Stimulated activated CD8-positive, alpha-beta memory T cell treated with anti-CD3 and anti-CD28 coated beads, Interleukin-4, amount 100 ng/mL, for 4 hours (primary cell): ENCODE measurements around the gene LRIG2.
"Not testable (repeated sequence)": the region's sequence is repeated elsewhere in the genome, so short reads cannot be mapped to it uniquely, and the experiment has no call there.

ENCODE experiments used
- DNase-seq, 2 donors: peaks; one replicate each; pipeline ENCODE4 v3.0.0-alpha.2; 2020; ENCODE audit warnings: low read depth in 2 of 2, low spot score in 1 of 2

The LRIG2 gene

DNA sequence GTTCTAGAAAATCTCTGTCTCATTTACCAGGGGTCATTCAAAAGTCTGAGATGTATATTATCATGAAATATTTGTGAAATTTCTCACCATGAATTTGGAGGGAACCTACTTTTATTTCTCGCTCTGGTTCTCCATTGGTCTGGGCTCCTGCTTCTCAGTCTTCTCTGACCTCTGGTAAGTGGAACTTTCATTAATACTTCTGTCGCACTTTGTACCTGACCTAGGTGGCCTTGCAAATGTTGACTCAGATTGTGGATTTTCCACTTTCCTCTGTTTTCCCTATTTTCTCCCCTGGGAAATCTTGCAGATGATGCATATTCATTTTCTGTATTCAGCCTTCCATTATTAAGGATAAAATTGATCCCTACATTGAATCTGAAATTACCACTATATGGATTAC, 53.2 kb downstream of the LRIG2 start:
- DNase-seq = no peak

DNA sequence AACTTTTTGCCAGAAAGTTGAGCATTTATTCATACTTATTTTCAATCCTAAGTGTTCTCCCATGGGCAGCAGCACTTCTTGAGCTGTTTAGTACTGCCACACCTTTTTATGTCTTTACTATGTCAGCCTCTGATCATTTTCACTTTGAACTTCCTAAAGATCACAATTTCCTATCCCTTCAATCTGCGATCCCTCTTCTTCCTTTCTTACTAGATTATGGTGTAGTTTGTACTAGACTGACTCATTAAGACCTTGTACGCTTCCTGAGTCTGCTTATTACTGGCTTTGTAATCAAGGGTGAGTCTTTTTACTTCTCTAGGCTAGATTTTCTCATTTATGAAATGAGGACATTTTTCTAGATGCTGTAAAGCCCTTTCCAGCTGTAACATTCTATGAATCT, 55.1 kb downstream of the LRIG2 start:
- no peak for DNase-seq

DNA sequence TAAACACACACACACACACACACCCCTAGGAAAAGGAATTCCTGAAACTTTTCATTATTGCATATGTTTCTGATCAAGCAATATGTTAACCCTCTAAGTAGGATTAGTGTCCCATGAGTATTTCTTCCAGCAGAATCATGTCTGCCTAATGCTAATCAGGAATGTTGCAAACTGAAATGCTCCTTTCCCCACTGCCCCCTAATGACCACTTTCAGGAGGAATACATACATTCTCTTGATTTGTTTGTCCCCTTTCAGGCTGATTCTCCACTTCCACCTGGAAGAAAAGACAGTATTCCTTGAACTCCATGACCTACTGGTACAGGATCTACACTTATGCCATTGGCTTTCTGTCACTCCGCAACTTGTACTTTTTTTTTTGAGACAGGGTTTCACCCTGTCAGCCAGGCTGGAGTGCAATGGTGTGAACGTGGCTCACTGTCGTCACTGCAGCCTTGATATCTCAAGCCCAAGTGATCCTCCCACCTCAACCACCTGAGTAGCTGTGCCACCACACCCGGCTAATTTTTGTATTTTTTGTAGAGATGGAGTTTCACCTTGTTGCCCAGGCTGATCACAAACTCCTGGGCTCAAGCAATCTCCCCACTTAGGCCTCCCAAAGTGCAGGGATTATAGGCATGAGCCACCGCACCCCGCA, 56.7 kb downstream of the LRIG2 start:
- no peak for DNase-seq

DNA sequence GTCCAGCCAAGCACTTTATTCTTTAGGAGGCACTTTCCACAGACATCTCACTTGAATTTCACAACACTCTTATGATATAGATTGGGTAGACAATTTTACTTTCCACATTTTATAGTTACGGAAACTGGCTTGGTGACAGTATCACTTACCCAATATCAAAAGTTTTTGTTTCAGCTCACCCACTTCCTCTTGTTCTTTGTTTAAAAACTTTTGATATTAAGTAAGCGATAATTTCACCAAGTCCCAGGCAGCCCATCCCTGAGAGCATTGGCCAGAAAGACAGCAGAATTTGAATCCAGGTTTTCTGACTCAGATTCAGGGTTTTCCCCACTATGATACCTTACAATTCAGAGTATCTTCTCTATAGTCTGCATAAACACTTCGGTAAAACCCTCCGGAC, 60.0 kb downstream of the LRIG2 start:
- DNase-seq = no peak

DNA sequence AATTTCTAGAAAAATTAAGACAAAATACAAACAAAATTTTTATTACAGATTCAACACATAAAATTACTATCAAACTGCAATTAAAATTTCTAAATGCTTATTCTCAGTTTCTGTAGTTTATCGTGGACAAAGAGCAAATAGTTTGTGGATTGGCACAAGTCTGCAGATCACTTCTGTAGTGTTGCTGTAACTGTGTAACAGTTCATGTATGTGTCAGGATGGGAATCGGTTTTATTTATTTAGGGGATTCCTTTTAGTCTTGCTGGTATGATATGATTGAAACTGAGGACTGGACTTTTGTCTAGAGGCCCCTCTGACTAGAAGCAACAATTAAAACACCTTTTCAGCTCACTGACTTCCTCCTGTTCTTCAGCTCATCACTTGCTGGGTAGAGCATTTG, 60.8 kb downstream of the LRIG2 start:
- DNase-seq = no peak

DNA sequence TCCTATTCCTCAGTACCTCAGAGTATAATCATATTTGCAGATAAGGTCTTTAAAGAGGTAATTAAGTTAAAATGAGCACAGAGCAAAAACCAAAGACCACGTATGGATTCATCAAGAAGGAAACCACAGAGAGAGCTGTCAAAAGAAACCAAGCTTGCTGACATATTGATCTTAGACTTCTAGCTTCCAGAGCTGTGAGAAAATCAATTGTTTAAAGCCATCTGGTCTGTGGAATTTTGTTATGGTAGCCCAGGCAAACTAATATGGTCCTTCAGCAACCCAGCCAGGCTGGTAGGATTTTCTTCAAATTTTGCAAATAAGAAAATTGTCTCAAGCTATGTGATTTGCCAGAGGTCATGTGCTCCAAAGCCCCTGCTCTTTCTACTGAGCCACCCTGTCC, 62.5 kb downstream of the LRIG2 start:
- no peak for DNase-seq

DNA sequence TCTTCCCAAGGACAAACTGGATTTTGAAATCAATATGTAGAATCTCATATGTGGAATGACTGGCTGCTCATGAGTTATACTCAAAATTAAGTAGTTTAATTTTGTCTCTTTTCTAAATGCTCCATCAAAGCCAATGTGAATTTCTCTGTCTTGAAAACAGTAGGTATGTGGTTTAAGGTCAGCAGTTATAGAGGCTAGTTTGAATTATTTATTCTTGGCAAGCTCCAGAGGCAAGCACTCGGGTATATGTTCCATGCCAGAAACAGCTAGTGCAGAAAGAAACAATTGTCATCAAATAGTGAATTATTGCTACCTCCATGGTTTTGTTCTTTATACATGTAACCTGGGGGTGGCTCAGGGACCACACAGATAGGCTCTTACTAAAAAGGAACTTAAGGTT, 63.5 kb downstream of the LRIG2 start:
- DNase-seq = no peak

DNA sequence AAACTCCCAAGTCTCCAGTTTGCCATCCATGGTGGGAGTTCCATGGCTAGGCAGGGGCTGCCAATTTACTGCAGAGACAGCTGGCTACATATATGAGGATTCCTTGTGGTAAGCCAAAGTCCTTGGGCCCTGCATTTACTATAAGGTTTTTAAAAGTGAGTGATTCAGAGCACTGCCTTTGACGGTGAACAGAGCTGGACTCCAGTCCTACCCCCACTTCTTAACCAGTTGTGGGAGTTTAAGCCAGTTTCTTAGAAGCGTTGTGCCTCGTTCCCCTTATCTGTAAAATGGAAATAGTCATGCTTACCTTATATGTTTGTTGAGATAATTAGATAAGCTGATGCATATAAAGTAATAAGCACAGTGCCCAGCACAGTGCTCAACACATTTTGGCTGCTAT, 64.6 kb downstream of the LRIG2 start:
- no peak for DNase-seq

DNA sequence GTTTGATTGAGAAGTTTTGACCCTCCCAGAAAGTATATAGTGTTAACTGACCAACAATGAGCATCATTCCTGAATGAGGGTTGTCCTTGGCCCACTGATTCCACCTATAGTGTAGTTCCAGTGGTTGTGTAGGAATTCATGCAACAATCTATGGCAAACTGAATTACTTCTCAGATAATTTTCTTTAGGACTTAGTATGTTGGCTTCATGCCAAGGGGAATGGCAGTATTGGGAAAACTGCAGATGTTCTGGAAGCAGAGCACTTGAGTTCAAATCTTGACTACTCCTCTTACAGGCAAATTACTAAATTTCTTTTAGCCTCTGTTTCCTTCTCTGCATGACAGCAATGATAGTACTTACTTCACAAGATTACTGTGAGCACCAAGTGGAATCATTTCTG, 65.8 kb downstream of the LRIG2 start:
- no peak for DNase-seq

DNA sequence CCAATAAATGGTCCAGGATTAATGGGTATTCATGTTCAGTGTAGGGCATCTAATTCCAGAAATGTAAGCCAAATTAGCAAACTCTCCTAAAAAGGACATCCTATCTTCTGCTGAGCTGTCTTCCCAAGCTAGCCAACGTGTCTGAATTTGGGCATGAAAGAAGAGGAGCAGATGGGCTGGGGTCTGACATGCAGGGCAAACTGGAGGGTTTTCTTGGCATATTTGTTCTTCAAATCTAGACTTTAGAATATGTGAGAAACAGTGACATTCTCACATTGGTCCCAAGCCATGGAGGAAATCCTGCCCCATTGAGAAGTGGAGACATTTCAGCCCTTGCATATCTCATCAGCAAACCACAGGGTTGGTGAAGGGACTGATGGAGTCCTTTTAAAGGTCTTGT, 67.2 kb downstream of the LRIG2 start:
- no peak for DNase-seq

DNA sequence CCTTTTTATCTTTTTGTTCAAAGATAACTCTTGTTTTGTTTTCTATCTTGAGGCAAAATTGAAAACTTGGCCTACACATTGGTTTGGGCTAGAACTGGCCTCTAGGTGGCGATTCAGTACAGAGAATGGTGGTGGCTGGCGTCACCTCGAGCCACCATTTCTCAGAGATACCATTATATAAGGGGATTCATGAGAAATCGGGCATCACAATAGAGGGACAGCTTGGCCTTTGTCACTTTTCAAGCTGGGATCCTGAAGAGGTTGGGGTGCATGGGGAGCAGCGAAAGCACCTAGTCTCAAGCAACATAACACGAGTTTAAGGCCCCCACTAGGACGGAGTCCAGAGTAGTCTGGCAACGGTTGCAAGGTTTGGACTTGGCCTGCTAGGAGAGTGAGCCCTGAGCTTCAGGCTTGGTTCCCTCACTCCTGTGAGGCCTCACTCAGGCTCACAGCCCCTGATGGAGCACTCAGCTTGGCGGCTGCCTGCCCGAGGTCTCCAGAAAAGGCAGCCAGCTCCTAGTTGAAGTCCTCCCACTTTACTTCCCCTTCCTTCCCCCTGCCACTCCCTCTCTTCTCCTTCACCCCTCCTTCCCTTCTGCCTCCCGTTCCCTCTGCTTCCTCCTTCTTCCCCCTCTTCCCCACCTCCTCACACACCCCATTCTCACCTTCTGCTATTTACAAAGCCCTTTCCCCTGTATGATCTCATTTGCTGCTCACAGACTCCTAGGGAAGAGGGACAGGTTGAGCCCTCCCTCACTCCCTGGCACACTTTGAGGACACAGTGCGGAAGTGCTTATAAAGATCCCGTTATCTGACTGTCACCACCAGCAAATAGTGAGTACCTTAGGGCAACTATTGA, 67.8 kb downstream of the LRIG2 start:
- peak in 1 of 2 donors; percentile 10 for DNase-seq

DNA sequence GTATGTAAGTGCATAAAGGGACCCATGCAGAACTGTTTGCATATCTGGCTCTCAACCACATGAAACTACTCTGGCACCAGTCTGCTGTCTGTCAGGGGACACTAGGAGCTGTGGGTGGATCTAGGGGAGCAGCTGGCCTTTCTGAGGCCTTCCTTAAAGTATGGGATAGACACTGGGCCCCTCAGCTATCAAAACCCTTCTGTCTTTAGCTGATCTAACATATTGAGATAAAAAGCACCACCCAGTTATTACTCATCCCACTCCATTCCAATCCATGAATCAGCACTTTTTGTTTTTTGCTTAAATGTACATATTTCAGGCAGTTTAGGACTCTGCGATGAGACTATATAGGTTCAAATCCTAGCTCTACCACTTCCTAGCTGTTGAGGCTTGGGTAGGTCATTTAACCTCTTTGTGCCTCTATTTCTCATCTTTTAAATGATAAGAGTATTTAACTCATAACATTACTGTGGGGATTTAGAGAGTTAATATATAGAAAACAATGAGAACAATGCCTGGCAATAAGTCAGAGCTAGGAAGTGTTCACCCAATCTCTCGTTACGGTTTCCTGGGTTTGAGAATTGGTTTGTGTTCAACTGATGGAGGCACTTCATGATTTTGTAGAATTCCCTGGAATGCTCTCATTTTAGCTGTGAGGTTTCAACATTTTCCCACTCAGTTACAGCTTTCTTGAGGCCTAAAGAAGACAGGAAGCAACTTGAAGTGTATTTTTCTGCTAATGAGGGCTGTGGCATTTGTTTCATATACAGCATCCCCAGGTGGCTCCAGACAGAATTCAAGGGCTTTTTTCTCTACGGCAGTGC, 68.9 kb downstream of the LRIG2 start:
- DNase-seq = no peak

DNA sequence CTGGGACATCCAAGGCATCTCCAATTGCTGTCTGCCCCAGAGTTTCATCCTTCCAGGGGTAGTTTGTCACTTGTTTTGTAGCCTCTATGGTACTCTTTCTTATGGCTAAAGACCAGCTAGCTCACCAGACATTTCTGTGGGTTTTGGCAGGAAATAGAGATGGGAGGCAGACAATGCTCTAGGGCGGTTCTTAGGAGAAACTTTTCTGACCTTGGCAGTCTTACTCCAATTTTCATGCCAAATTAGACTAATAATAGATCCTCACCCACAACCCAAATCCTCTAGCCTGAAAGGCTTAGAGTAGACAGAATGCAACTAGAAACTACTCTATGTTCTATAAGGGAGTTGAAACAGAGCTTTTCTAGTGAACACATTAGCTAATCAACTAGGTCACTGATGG, 69.8 kb downstream of the LRIG2 start:
- no peak for DNase-seq

DNA sequence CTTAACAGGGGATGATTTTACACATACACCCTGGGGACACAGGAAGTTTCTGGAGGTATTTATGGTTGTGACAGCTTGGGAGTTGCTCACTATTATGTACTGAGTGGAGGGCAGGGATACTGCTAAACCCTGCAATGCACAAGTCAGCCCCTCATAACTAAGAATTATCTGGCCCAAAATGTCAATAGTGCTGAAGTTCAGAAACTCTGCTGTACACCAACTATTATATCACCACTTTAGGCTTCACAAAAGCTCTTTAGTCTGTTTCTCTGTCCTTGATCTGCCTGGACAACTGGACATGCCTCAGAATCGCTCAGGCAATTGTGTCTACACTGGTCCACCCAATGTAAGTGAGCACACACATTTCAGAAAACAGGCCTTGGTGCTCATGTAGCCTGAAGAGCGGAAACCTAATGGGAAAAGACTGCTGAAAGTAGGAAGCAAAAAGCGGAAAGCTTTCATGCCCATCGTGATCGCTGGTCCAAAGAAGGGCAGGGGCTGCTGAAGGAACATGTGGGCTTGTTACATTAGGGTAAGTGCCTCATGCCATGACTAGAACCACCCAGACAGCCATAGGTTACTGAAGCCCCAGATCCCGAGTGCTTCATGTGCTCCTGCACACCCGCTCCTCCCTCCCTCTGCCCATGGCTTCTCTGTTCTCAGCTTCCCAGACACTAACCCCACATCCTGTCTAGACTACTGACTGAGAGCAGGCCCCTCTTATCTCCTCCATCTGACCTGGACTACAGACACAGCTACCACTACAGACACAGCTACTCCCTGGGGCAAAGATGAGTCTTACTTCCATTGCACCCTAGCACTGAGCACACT, 73.5 kb downstream of the LRIG2 start:
- no peak for DNase-seq

DNA sequence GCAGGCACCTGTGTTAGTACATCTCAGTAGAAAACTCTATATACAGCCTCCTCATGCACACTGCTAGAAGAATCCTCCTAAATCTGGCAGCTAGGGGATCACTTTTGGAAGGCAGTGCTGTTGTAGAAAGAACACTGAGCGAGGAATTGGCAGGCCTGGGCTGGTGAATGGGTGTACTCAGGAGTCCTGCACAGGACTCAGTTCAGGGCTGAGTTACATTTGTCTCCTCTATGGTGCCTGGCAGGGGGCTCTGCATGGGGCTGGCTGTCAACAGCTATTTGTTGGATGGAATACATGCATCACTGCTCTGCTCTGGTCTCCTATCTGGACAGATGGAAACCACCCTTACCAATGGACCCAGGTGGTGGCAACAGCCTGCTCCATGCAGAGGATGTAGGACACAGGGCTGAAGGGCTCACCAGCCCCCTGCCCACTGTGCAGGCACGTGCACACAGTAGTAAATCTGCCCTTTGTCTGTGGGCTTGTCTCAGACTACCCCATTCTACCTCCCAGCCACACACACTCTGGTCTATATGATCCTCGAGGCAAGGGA, 74.2 kb downstream of the LRIG2 start:
- no peak for DNase-seq

DNA sequence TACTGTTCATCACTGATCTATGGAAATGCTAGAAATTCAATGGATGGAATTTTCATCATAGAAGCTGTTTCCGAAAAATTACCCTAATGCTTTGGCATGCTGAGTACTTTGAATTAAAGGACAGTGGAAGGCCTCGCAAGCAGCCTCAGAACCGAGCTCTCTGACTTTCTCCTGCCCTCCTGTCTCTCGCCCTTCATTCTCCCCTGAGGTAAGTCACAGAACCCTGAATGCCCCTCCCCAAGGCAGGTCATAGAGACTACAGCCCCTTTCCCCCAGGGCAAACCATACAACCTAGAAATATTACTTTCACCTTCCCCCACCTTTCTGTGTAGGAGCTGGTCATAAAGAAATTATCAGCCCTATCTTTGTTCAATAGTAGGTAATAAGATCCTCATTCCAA, 74.8 kb downstream of the LRIG2 start:
- DNase-seq = no peak

DNA sequence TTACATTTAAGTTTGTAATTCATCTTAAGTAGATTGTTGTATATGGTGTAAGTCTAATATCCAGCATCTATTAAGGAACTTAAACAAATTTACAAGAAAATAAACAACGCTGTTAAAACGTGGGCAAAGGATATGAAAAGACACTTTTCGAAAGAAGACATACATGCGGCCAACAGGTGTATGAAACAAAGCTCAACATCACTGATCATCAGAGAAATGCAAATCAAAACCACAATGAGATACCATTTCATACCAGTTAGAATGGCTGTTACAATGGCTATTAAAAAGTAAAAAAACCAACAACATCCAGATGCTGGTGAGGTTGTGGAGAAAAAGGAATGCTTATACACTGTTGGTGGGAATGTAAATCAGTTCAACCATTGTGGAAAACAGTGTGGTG, 77.5 kb downstream of the LRIG2 start:
- not testable (repeated sequence) for DNase-seq

DNA sequence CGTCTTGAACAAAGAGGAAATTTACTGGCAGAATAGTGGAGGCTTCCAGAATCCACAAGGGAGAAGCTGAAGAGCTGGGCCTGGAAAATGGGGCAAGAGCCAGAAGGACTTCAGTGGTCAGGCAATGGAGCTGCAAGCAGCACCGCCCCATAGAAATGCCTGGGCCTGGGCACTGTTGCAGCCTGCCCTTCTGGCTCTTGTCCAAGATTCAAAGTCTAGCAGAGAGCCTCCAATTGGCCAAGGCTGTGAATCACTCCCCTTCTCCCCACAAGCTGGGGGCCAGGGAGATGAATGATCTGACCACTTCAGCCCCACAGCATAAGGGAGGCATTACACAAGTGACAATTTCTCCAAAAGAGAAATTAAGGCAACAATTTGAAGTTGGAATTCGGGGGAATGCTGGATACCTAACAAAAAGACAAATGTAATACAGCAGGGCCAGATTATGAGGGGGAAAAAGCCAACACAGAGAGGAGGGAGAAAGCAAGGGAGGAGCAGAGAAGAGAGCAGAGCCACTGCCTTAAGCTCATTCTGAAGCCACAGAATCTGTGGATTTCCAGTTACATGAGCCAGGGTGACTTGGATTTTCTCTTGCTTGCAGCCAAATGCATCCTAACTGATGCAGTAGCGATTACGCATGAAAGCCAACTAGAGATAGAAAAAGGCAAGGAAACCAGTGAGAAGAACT, 80.3 kb downstream of the LRIG2 start:
- DNase-seq = no peak

DNA sequence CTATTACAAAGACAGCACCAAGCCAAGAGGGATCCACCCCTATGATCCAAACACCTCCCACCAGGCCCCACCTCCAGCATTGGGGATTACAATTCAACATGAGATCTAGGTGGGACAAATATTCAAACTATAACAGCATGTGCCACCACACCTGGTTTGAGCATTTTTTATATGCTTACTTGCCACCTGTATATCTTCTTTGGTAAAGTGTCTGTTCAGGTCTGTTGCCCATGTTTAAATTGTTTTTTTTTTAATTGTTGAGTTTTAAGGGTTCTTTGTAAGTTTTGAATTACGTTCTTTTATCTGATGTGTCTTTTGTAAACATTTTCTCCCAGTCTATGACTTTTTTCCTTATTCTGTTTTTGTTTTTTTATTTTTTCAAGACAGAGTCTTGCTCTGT, 83.4 kb downstream of the LRIG2 start:
- no peak for DNase-seq

DNA sequence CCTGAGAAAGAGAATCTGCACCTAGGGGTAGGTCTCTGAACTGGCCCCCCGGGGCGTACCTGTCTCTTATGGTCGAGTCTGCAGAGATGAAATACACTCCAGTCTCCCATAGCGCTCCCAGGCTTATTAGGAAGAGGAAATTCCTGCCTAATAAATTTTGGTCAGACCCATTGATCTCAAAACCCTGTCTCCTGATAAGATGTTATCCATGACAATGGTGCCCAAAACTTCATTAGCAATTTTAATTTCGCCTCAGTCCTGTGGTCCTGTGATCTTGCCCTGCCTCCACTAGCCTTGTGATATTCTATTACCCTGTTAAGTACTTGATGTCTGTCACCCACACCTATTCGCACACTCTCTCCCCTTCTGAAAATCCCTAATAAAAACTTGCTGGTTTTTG, 85.7 kb downstream of the LRIG2 start:
- DNase-seq = not testable (repeated sequence)
